ENCODE data around the gene ZNF407.

The ZNF407 gene

GRCh38 chr18:75070625-75071483 lies 473.2 kb downstream of the ZNF407 start:
- POLR2A ChIA-PET = interaction anchor here (0.5 kb wide), 1 partner anchor 1749 kb away, joined by 4 read pairs; no protein-coding TSS in a partner anchor
- Histone ChIP-seq H3K4me1 (ENCODE audit: control insufficient read depth, insufficient read depth, low read length) (peaks cover 3% of the 10 kb centered on the region; the same call in 1 of the 2 replicates), H3K9me3 (ENCODE audit: control insufficient read depth, insufficient read depth, low read depth, low read length) (no peaks in the 10 kb centered on the region), H3K36me3 (ENCODE audit: control insufficient read depth in 2 of 2, insufficient read depth in 1 of 2, low read length in 2 of 2) (no peaks in the 10 kb centered on the region), H3K27ac (ENCODE audit: extremely low read depth, low read depth, low read length) (no peak overlapping the region), H3K4me3 (ENCODE audit: low read depth, low read length) (no peak overlapping the region)
- CTCF ChIA-PET = interaction anchor here (0.6 kb wide), 1 partner anchor 491 kb away, joined by 7 read pairs; no protein-coding TSS in a partner anchor
- TF ChIP-seq ZFP37 (tag by site-specific recombination; IDR thresholded peaks at IDR 0.05) (0 out of 2 replicates have a peak, but pooled peaks have one; percentile 39), HOXD13 (CRISPR knock-in tag; IDR thresholded peaks at IDR 0.05; ENCODE audit: borderline replicate concordance) (no peak), ZNF660 (tag by site-specific recombination; IDR thresholded peaks at IDR 0.05) (0 out of 2 replicates have a peak, but pooled peaks have one; percentile 46)

GRCh38 chr18:75071484-75071785 lies 473.8 kb downstream of the ZNF407 start:
- Histone ChIP-seq H3K4me3 (ENCODE audit: low read depth, low read length) (no peak overlapping the region), H3K27ac (ENCODE audit: extremely low read depth, low read depth, low read length) (no peak overlapping the region), H3K4me1 (ENCODE audit: control insufficient read depth, insufficient read depth, low read length) (peaks cover 3% of the 10 kb centered on the region; the same call in 1 of the 2 replicates), H3K36me3 (ENCODE audit: control insufficient read depth in 2 of 2, insufficient read depth in 1 of 2, low read length in 2 of 2) (no peaks in the 10 kb centered on the region), H3K9me3 (ENCODE audit: control insufficient read depth, insufficient read depth, low read depth, low read length) (no peaks in the 10 kb centered on the region)
- POLR2A ChIA-PET = no interaction called here
- CTCF ChIA-PET = no interaction called here
- no peak for TF ChIP-seq ZFHX2 (tag by site-specific recombination; conservative IDR thresholded peaks at IDR 0.05)
- no peak for TF ChIP-seq SCRT2 (tag by site-specific recombination; IDR thresholded peaks at IDR 0.05)
- no peak for TF ChIP-seq ZNF140 (tag by site-specific recombination; IDR thresholded peaks at IDR 0.05)
- TF ChIP-seq ZNF843 (tag by site-specific recombination; IDR thresholded peaks at IDR 0.05) = no peak
- no peak for TF ChIP-seq ZNF624 (tag by site-specific recombination; IDR thresholded peaks at IDR 0.05)
- no peak for TF ChIP-seq ZNF785 (tag by site-specific recombination; IDR thresholded peaks at IDR 0.05)

- CTCF ChIA-PET = no interaction called here
- Histone ChIP-seq H3K4me3 (ENCODE audit: low read depth, low read length) (no peak overlapping the region), H3K9me3 (ENCODE audit: control insufficient read depth, insufficient read depth, low read depth, low read length) (no peaks in the 10 kb centered on the region), H3K36me3 (ENCODE audit: control insufficient read depth in 2 of 2, insufficient read depth in 1 of 2, low read length in 2 of 2) (no peaks in the 10 kb centered on the region), H3K4me1 (ENCODE audit: control insufficient read depth, insufficient read depth, low read length) (peaks cover 3% of the 10 kb centered on the region; the same call in 1 of the 2 replicates), H3K27ac (ENCODE audit: extremely low read depth, low read depth, low read length) (no peak overlapping the region)
- TF ChIP-seq ZNF501 (tag by site-specific recombination; IDR thresholded peaks at IDR 0.05) (no peak), ZFHX2 (tag by site-specific recombination; conservative IDR thresholded peaks at IDR 0.05) (peak; percentile 42; the same call in 1 of the 2 replicates)
- POLR2A ChIA-PET = no interaction called here
Measured at GRCh38 chr18:75071866-75072671, 474.4 kb downstream of the ZNF407 start.

DNA sequence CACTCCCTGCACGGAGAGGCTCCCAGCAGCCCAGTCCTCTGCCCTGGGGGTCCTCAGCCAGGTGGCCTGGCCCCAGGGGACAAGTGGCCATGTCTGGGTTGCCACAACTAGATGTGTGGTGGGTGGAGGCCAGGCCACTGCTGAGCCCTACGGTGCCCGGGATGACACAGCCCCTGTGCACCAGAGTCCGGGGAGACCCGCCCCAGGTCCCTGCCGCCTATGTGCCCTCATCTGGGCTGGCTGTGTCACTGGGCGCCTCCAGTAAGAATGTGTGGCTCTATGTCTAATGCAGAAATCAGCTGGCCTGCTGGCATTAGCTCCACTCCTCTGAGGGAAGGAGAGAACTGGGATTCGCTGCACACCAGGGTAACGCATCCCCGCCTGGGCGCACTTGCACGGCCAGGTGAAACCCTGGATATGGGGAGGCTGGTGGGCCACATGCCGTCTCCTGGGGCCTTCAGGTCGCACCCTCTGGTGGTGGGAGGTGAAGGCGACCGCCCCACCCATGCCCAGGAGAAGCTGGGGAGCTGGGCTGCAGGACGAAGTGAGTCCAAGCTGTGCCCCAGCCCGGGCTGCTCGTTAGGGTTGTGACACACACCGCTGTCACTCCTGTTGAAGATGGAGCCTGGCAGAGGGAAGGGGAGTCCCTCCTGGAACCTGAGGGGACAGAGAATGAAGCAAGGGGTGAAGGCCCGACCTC lies 475.2 kb downstream of the ZNF407 start:
- ChIA-PET CTCF (no interaction called here), POLR2A (no interaction called here)
- no peaks in the 10 kb centered on the region; the same call in 1 of the 2 replicates for H3K9me3 ChIP-seq (ENCODE audit: control insufficient read depth, insufficient read depth, low read depth, low read length)
- peaks cover 3% of the 10 kb centered on the region; the same call in 1 of the 2 replicates for H3K4me1 ChIP-seq (ENCODE audit: control insufficient read depth, insufficient read depth, low read length)
- H3K36me3 ChIP-seq (ENCODE audit: control insufficient read depth in 2 of 2, insufficient read depth in 1 of 2, low read length in 2 of 2) = no peaks in the 10 kb centered on the region
- H3K27ac ChIP-seq (ENCODE audit: extremely low read depth, low read depth, low read length) = no peak overlapping the region
- no peak overlapping the region for H3K4me3 ChIP-seq (ENCODE audit: low read depth, low read length)
- TF ChIP-seq ZNF175 (tag by site-specific recombination; IDR thresholded peaks at IDR 0.05) = no peak
- TF ChIP-seq ZNF423 (tag by site-specific recombination; IDR thresholded peaks at IDR 0.05) = no peak
- no peak for TF ChIP-seq ZIC2 (tag by site-specific recombination; IDR thresholded peaks at IDR 0.05)
- TF ChIP-seq, protein P1, sequence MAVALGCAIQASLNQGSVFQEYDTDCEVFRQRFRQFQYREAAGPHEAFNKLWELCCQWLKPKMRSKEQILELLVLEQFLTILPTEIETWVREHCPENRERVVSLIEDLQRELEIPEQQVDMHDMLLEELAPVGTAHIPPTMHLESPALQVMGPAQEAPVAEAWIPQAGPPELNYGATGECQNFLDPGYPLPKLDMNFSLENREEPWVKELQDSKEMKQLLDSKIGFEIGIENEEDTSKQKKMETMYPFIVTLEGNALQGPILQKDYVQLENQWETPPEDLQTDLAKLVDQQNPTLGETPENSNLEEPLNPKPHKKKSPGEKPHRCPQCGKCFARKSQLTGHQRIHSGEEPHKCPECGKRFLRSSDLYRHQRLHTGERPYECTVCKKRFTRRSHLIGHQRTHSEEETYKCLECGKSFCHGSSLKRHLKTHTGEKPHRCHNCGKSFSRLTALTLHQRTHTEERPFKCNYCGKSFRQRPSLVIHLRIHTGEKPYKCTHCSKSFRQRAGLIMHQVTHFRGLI (tag by site-specific recombination; IDR thresholded peaks at IDR 0.05) = no peak
- no peak for TF ChIP-seq ZFP37 (tag by site-specific recombination; IDR thresholded peaks at IDR 0.05)
- no peak for TF ChIP-seq WT1 (tag by site-specific recombination; IDR thresholded peaks at IDR 0.05)
- no peak for TF ChIP-seq ZNF521 (tag by site-specific recombination; IDR thresholded peaks at IDR 0.05)
- TF ChIP-seq ZNF610 (tag by site-specific recombination; IDR thresholded peaks at IDR 0.05; ENCODE audit: borderline replicate concordance) = no peak
- TF ChIP-seq ZSCAN30 (tag by site-specific recombination; IDR thresholded peaks at IDR 0.05) = no peak
- no peak for TF ChIP-seq ZNF302 (tag by site-specific recombination; IDR thresholded peaks at IDR 0.05; ENCODE audit: low read depth)
- TF ChIP-seq, protein P2, sequence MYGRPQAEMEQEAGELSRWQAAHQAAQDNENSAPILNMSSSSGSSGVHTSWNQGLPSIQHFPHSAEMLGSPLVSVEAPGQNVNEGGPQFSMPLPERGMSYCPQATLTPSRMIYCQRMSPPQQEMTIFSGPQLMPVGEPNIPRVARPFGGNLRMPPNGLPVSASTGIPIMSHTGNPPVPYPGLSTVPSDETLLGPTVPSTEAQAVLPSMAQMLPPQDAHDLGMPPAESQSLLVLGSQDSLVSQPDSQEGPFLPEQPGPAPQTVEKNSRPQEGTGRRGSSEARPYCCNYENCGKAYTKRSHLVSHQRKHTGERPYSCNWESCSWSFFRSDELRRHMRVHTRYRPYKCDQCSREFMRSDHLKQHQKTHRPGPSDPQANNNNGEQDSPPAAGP (tag by site-specific recombination; IDR thresholded peaks at IDR 0.05) = no peak
- TF ChIP-seq EGR2 (tag by site-specific recombination; IDR thresholded peaks at IDR 0.05; ENCODE audit: low read depth) = no peak

Data from HEK293 (cell line).